HepG2 (cell line): ENCODE results near the gene ZKSCAN3. TPM values are rescaled to one million over a fixed set of nuclear protein-coding genes. Genes with fewer than 3 reads are reported as not detected.
A peak's percentile ranks its signal among the peaks of the same experiment; 100 is the strongest.

Source experiments
- GATAD2A ChIP-seq: IDR thresholded peaks from 2 replicates; pipeline ENCODE4 v1.6.1; 2016
- HDAC6 ChIP-seq: fragments of 200-600 bp; sonication (generic); IDR thresholded peaks from 2 replicates; pipeline ENCODE4 v1.7.0; 2017; ENCODE audit warnings: mild to moderate bottlenecking, antibody characterized with exemption, low read length, low read depth
- JARID2 ChIP-seq: sonication (generic); formaldehyde crosslinking; IDR thresholded peaks from 2 replicates; pipeline ENCODE4 v1.8.1; 2023; ENCODE audit warnings: missing genetic modification reagents, inconsistent platforms; ENCODE audit not compliant: insufficient replicate concordance
- KAT7 ChIP-seq: IDR thresholded peaks from 2 replicates; pipeline ENCODE4 v1.6.1; 2018; ENCODE audit warnings: borderline replicate concordance, missing compliant biosample characterization
- MAF1 ChIP-seq: sonication (generic); formaldehyde crosslinking; IDR thresholded peaks from 2 replicates; pipeline ENCODE4 v1.5.0; 2020; ENCODE audit warnings: missing genetic modification reagents, borderline replicate concordance
- NR2F6 ChIP-seq, 2 experiments: IDR thresholded peaks; 2 replicates each; pipeline ENCODE4 v1.6.1; 2016; ENCODE audit warnings: antibody characterized with exemption in 1 of 2, mild to moderate bottlenecking in 1 of 2
- PHF21A ChIP-seq: sonication (generic); formaldehyde crosslinking; IDR thresholded peaks from 2 replicates; pipeline ENCODE4 v1.5.0; 2020; ENCODE audit warnings: mild to moderate bottlenecking, missing genetic modification reagents
- RELA ChIP-seq: sonication (generic); formaldehyde crosslinking; IDR thresholded peaks from 2 replicates; pipeline ENCODE4 v1.4.0; 2020; ENCODE audit warnings: missing genetic modification reagents
- SKIL ChIP-seq: sonication (generic); formaldehyde crosslinking; IDR thresholded peaks from 2 replicates; pipeline ENCODE4 v1.8.0; 2022; ENCODE audit warnings: missing genetic modification reagents, mild to moderate bottlenecking, moderate library complexity, borderline replicate concordance
- TBX2 ChIP-seq: sonication (generic); formaldehyde crosslinking; IDR thresholded peaks from 2 replicates; pipeline ENCODE4 v1.5.0; 2020; ENCODE audit warnings: missing genetic modification reagents, mild to moderate bottlenecking, borderline replicate concordance
- ZNF142 ChIP-seq: sonication (generic); formaldehyde crosslinking; IDR thresholded peaks from 2 replicates; pipeline ENCODE4 v1.4.0; 2020; ENCODE audit warnings: missing genetic modification reagents
- ZNF644 ChIP-seq: IDR thresholded peaks from 2 replicates; pipeline ENCODE4 v1.6.1; 2016; ENCODE audit warnings: low read depth
- ZNF687 ChIP-seq: sonication (generic); formaldehyde crosslinking; IDR thresholded peaks from 2 replicates; pipeline ENCODE4 v1.5.1; 2020; ENCODE audit warnings: mild to moderate bottlenecking, missing genetic modification reagents, moderate library complexity
- ZNF83 ChIP-seq: sonication (generic); formaldehyde crosslinking; IDR thresholded peaks from 2 replicates; pipeline ENCODE4 v1.4.0; 2020; ENCODE audit warnings: missing genetic modification reagents, mild to moderate bottlenecking, borderline replicate concordance
- ZUFSP ChIP-seq: sonication (generic); formaldehyde crosslinking; IDR thresholded peaks from 2 replicates; pipeline ENCODE4 v1.9.0; 2021; ENCODE audit warnings: missing genetic modification reagents, mild to moderate bottlenecking, borderline replicate concordance
- polyA plus RNA-seq, 8 experiments: library from polyadenylated mRNA; depleted of rRNA in 3 of 8; stranded (reverse) in 7 of 8; unstranded in 1 of 8; fragments of >200 nt; fragmentation: Illumina TruSeq in 4 of 8; extraction: Trizol in 4 of 8; gene quantifications; 2 replicates each; pipeline versions ENCODE4 v1.2.1 to v1.2.3, GENCODE V29; 2011 to 2016; ENCODE audit warnings: low read depth in 4 of 8, missing spikeins in 1 of 8, mixed read lengths in 1 of 8; ENCODE audit not compliant: insufficient read depth in 1 of 8
- total RNA-seq, 5 experiments: library from RNA; depleted of rRNA; stranded (reverse); fragments of >200 nt; fragmentation: Illumina TruSeq; extraction: Trizol; gene quantifications; 2 replicates each; pipeline ENCODE4 v1.2.3, GENCODE V29; 2016; ENCODE audit warnings: low read depth in 1 of 5

The ZKSCAN3 gene
- total and polyA plus RNA-seq, 2 of the 13 experiments (the other 11 are each of a cell fraction or from before 2014, with no cell fraction given): 3.3 to 7.4 TPM

- TF ChIP-seq SKIL (no peak), JARID2 (CRISPR knock-in tag) (no peak), KAT7 (no peak), ZNF142 (CRISPR knock-in tag) (0 out of 2 replicates have a peak, but pooled peaks have one; percentile 41), ZUFSP (CRISPR knock-in tag) (no peak), HDAC6 (no peak), NR2F6 (IDR thresholded peaks at IDR 0.05) (no peak), NR2F6 (CRISPR knock-in tag; IDR thresholded peaks at IDR 0.05) (0 out of 2 replicates have a peak, but pooled peaks have one; percentile 8), ZNF83 (CRISPR knock-in tag) (no peak), ZNF644 (0 out of 2 replicates have a peak, but pooled peaks have one; percentile 8), MAF1 (CRISPR knock-in tag) (no peak), RELA (no peak), ZNF687 (CRISPR knock-in tag) (no peak), PHF21A (CRISPR knock-in tag) (peak; percentile 86), TBX2 (CRISPR knock-in tag) (peak; percentile 67; the same call in 1 of the 2 replicates), GATAD2A (CRISPR knock-in tag) (peak; percentile 90)
Measured at GRCh38 chr6:28323813-28324424, 25.8 kb upstream of the ZKSCAN3 start (continued).
